Breast epithelium (tissue), 3 donors: ENCODE data around the gene CACNB3.

Experiments used
- POLR2A ChIP-seq: fragments of 450-650 bp; IDR thresholded peaks from one replicate; pipeline ENCODE4 v1.6.1; 2016; ENCODE audit warnings: antibody characterized with exemption, mild to moderate bottlenecking, moderate library complexity
- POLR2AphosphoS5 ChIP-seq, 3 donors: sonication (generic); formaldehyde crosslinking; IDR thresholded peaks; one replicate each; pipeline ENCODE4 v1.6.1; 2017; ENCODE audit warnings: antibody characterized with exemption in 3 of 3
- TF ChIP-seq, protein P1 (sequence below), 3 donors: fragments of 450-650 bp; IDR thresholded peaks; one replicate each; pipeline ENCODE4 v1.5.1; 2016 to 2017; ENCODE audit warnings: antibody characterized with exemption in 3 of 3, mild to moderate bottlenecking in 3 of 3, moderate library complexity in 3 of 3

DNA sequence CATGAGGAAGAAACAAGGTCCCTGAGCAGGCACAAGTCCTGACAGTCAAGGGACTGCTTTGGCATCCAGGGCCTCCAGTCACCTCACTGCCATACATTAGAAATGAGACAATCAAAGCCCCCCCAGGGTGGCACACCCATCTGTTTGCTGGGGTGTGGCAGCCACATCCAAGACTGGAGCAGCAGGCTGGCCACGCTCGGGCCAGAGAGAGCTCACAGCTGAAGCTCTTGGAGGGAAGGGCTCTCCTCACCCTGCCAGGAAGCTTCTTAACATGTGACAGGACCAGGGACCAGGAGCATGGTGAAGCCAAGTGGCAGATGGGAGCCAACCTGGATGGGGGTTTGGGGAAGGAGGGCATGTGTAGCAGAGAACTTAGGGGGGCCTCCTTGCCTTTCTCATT lies 10.0 kb downstream of the CACNB3 start:
- TF ChIP-seq, protein P1, sequence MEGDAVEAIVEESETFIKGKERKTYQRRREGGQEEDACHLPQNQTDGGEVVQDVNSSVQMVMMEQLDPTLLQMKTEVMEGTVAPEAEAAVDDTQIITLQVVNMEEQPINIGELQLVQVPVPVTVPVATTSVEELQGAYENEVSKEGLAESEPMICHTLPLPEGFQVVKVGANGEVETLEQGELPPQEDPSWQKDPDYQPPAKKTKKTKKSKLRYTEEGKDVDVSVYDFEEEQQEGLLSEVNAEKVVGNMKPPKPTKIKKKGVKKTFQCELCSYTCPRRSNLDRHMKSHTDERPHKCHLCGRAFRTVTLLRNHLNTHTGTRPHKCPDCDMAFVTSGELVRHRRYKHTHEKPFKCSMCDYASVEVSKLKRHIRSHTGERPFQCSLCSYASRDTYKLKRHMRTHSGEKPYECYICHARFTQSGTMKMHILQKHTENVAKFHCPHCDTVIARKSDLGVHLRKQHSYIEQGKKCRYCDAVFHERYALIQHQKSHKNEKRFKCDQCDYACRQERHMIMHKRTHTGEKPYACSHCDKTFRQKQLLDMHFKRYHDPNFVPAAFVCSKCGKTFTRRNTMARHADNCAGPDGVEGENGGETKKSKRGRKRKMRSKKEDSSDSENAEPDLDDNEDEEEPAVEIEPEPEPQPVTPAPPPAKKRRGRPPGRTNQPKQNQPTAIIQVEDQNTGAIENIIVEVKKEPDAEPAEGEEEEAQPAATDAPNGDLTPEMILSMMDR (IDR thresholded peaks at IDR 0.05), result no peak
- no peak for TF ChIP-seq POLR2A
- TF ChIP-seq POLR2AphosphoS5 (IDR thresholded peaks at IDR 0.05), result no peak
